AG20443 (cell line): ENCODE data around the gene FERMT2.

Experiments
- DNase-seq: peaks from one replicate; pipeline ENCODE4 v3.0.0; 2012; ENCODE audit warnings: low spot score, mixed read lengths

FERMT2 gene

DNA sequence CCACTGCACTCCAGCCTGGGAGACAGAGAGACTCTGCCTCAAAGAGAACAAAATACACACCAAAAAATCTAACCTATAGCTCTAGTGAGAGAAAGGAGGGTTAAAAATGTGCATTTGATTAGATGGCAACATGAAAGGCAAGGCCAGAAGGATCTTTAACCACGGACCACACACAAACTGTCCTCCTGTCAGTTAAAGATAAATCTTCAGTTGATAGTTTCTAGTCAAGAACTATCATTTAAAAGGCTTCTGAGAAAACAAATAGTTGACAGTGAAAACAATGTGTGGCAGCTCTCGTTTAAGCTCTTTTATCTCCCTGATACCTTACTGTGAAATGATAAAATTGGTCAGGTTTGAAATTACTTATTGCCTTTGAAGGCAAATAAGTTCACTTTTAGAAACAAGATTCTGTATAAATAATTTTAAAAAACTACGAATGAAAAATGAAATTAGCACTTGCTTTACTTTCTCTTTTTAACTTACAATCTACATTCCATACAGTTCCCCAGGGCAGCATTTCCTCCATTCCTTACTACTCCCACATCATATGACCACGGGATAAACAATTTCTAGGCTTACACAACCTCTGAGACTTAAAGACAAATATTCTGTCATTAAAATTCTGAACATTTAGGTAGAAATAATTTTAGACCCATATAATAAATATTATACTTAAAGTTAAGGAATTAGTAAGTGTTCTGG is 88.1 kb downstream of the FERMT2 start:
- peak; percentile 50 for DNase-seq

- no peak for DNase-seq
Measured at GRCh38 chr14:52861403-52861802, 89.4 kb downstream of the FERMT2 start.

DNA sequence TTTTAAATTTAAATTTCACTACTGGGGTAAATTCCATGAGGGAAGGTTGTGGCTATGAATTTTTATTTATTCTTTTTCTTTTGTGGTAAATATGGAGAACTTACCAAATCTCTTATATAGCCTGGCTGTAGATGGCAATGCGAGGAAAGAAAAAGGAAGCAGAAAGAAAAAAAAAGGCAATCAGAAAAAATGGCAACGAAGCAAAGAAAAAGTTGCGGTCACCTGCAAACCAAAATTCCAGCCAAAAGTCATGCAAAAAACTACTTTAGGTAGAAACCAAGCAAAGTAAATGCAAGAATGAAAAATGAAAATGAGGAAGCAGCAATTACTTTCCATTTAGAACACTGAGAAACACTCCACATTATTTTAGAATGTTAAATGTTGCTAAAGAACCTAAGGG is 89.9 kb downstream of the FERMT2 start:
- DNase-seq, result no peak

- no peak for DNase-seq
Measured at GRCh38 chr14:52860209-52860608, 90.6 kb downstream of the FERMT2 start.

DNA sequence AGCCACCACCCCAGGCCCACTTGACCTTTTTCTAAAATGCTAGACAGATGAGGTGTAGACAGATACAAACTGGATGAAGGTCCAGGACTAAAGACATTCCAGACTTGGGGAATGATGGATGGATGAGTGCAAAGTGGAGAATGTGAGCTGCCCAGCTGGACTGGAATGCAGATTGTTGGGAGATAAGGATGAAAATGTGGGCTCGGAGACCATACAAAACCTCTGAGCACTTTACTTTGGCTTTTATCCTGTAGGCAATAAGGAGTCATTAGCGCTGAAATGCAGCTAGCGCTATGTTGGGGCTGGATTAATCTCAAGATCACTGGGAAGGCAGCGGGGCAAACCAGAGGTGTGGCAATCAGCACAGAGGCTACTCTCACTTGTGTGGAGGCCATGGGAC is 94.7 kb downstream of the FERMT2 start:
- no peak for DNase-seq

DNA sequence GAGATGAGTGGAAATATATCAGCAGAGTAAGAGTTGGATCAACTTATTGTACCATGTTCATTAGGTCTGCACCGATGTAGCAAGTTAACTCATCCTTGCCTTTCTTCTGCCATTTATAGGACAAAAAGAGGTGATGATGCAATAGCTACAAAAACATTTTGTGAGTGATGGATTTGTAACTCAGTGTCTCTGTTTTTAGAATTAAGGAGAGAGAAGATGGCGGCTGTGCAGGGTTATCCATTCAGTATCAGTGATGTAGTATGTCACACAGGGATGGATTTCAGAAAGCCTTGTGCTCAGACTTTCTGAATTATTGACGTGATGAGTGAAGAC is 97.4 kb downstream of the FERMT2 start:
- DNase-seq, result no peak

- no peak for DNase-seq
Measured at GRCh38 chr14:52852810-52853521, 97.9 kb downstream of the FERMT2 start.

DNA sequence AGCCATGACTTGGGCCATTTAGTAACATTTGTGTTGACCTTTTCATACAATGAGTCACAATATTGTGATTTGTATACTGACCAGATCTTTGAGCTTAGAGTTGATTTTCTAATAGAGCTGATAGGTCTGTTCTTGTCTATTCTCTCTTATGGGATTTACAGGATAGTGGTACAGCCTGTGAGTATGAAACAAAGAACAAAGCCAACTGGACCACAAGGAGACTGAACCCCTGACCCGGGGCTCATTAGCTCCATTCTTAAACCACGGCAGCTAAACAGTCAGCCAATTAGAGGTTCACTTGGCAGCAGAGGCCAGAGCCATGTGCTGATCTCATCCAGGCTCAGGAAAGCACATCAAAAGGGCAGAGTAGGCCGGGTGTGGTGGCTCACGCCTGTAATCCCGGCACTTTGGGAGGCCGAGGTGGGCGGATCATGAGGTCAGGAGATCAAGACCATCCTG is 100.4 kb downstream of the FERMT2 start:
- DNase-seq, result peak; percentile 17

- peak; percentile 8 for DNase-seq
Measured at GRCh38 chr14:52848626-52849025, 102.2 kb downstream of the FERMT2 start.

- no peak for DNase-seq
Measured at GRCh38 chr14:52846591-52846990, 104.3 kb downstream of the FERMT2 start.

- no peak for DNase-seq
Measured at GRCh38 chr14:52845081-52845480, 105.8 kb downstream of the FERMT2 start.

DNA sequence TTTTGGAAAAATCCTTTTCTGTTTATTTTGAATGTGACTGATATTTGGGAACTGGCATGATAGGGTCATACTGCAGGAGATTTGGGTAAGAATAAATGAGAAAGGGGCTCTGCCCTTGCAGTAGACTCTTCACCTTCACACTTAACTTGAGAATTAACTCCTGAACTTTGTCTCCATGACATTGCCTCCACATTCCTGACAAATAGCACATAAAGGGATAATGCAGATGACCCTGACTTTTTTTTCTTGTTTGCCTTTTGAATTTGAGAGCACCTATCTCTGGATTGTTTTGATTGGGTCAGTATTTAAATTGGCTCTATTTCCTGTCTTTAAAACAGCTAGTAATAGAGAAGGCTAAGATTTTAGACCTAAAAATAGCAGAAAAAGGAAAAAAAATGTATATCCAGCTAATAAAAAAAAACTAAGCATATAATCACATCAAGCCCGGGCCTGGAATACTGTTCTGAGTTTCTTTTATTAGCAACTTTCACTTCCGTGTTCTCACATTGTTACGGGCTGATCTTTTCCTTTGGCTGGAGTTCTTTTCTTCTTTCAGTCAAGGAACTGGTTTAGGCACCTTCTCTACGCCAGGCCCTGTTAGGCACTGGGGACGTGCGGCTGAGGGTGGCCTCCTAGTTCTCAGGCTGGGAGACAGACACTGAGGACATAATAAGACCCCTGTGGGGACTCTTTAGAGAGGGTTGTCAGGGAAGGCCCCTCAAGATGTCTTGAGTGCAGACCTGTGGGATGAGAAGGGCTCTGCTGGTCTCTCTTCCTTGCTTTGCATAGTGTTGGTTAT is 106.4 kb downstream of the FERMT2 start:
- peak; percentile 18 for DNase-seq

DNA sequence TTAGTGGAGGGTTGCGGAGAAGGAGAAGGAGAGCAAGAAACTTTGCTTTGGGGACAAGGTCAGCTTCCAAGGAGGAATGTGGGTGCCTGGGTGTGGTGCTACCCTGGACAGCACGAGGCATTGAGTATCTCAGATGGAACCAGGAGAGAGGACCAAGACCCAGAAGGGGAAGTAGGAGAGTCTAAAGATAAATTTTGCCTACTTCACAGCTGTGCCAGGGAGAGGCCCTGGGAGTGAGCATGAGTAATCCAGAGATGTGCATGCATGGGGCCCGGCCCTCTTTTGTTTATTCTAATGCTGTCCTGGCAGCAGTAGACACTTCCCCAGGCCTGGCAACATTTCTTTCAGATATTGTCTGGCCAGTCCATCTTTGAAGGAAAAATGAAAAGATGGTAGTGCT is 110.0 kb downstream of the FERMT2 start:
- peak; percentile 86 for DNase-seq

GRCh38 chr14:52837451-52837850 is 113.4 kb downstream of the FERMT2 start:
- no peak for DNase-seq

DNA sequence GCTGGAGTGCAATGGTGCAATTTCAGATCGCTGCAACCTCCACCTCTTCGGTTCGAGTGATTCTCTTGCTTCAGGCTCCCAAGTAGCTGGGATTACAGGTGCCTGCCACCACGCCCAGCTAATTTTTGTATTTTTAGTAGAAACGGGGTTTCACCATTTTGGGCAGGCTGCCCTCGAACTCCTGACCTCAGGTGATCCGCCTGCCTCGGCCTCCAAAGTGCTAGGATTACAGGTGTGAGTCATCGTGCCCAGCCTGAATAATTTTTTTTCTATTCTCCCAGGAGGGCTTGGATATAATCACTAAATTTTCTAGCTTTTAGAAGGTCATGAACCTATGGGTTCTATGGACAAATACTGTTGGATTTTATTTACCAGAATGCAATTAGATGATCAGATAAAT is 114.8 kb downstream of the FERMT2 start:
- no peak for DNase-seq

DNA sequence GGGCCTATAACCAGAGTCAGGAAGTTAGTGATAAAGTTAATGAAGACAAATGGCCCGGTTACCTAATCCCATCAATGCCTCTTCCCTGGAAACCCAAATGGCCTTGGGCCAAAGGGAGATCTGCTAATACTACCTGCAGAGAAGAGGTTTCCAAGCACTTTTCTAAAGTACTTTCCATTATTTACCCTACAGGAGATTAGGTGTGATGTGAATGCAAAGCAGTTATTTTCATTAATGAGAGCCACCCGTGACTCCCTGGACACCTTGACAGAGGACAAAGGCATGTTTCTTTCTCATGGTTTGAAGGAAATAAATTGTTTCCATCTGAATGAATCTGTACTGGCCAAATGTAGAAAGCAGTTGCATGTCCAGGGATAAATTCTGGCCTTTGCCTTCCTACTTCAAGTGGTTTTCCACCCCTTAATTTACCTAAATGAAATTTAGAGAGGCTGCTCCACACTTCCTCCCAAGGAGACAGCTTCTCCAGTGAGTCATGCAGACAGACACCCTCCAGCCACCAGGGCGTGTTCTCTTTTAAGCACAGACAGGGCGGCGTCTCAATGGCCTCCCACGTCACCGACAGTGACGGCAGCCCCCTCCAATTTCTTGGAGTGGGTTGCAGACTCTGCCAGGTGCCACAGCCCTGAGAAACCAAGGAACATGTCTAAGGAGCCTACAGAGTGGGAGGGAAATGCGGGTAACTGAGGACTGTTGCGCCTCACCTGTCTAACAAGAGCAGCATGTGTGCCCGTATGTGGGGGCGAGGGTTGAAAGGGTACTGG is 115.5 kb downstream of the FERMT2 start:
- DNase-seq, result peak; percentile 87

DNA sequence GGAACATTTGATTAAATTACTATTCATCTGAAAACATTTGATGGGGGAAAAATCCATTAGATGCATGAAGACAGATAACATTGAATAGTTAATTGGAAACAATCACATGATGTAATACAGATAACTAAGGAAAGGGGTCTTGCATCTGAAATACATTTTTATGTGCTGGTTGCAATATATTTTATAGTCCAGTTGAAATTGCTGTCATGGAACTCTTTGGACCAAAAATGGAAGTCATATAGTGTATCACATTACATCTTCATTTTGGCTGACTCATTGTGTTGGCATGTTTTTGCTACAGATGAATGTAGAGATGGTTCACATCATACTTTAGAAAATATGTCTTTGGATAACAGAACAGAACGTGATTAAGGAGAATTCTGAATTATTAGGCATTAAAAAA is 116.4 kb downstream of the FERMT2 start:
- DNase-seq, result peak; percentile 27

- no peak for DNase-seq
Measured at GRCh38 chr14:52833891-52834290, 117.0 kb downstream of the FERMT2 start.

GRCh38 chr14:52829527-52830185 is 121.2 kb downstream of the FERMT2 start:
- DNase-seq, result no peak

- DNase-seq, result no peak
Measured at GRCh38 chr14:52827426-52827825, 123.4 kb downstream of the FERMT2 start.

GRCh38 chr14:52825085-52825484 is 125.8 kb downstream of the FERMT2 start:
- no peak for DNase-seq

DNA sequence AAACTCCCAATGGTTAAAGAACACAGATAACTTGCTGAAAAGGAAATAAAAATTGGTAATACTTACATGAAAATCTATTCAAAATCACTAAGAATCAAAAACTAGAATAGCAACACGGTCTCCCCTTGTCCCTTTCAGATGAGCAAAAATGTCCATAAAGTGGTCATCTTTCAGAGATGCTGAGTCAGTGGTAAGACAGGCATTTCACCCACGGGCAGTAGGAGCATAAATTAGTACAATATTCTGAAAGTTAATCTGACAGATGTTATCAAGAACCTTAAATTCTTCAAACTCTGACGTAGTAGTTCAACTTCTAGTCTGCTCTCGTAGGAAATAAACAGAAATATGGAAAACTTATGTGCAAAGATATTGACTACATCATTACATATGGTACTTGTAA is 126.4 kb downstream of the FERMT2 start:
- no peak for DNase-seq
